ENCODE data around the gene LRRC8D. TPM values are rescaled to one million over a fixed set of nuclear protein-coding genes. Genes with fewer than 3 reads are reported as not detected.

Gene LRRC8D
- total and polyA plus RNA-seq, 2 of the 4 experiments (the other 2 are of a cell fraction): 34.1 to 35.3 TPM

GRCh38 chr1:89912073-89912472 is 91.2 kb downstream of the LRRC8D start:
- Histone ChIP-seq H4K91ac (ENCODE audit: insufficient read depth, low read depth, low read length) (peak overlapping the region; percentile 94; the same call in 1 of the 2 replicates), H2AK5ac (ENCODE audit: low read depth, low read length) (peak overlapping the region; percentile 99; the same call in 1 of the 2 replicates), H3K9me1 (ENCODE audit: insufficient read depth, low read length) (peaks cover 14% of the 10 kb centered on the region), H3K9ac (ENCODE audit: low read depth, low read length) (no peak overlapping the region), H2BK5ac (ENCODE audit: low read depth, low read length, poor library complexity, severe bottlenecking) (peak overlapping the region; percentile 92), H4K20me1 (ENCODE audit: insufficient read depth, low read length) (no peaks in the 10 kb centered on the region), H3K23ac (ENCODE audit: low read depth, low read length) (no peak overlapping the region; the same call in 1 of the 2 replicates), H2BK120ac (ENCODE audit: low read depth, low read length) (peak overlapping the region; percentile 93), H3K4me3 (ENCODE audit: insufficient read depth, low read depth, low read length) (no peak overlapping the region), H4K8ac (ENCODE audit: low read depth in 2 of 2, low read length in 2 of 2) (peak overlapping the region; percentile 79 to 86), H3K4ac (ENCODE audit: low read depth, low read length) (peak overlapping the region; percentile 93), H3K4me2 (ENCODE audit: low read depth, low read length) (peak overlapping the region; percentile 55; the same call in 1 of the 2 replicates), H3K56ac (ENCODE audit: extremely low read depth, insufficient read depth, low read length) (peak overlapping the region; percentile 45), H2BK15ac (ENCODE audit: low read depth, low read length) (peak overlapping the region; percentile 96; the same call in 2 of the 3 replicates), H2AFZ (replicated peaks; ENCODE audit: low read length, poor library complexity) (no peak overlapping the region), H3K9me3 (ENCODE audit: control insufficient read depth, insufficient read depth, low read length) (no peaks in the 10 kb centered on the region), H3K4me1 (ENCODE audit: control insufficient read depth, insufficient read depth, low read length) (peaks cover 28% of the 10 kb centered on the region), H3K27me3 (ENCODE audit: control insufficient read depth, insufficient read depth, low read length) (no peaks in the 10 kb centered on the region), H3K27ac (ENCODE audit: insufficient read depth, low read length) (no peak overlapping the region; the same call in 1 of the 2 replicates), H2BK20ac (ENCODE audit: low read depth, low read length) (peak overlapping the region; percentile 87), H3K18ac (ENCODE audit: low read depth, low read length) (peak overlapping the region; percentile 79), H2AK9ac (replicated peaks; ENCODE audit: low read depth, low read length, poor library complexity) (no peak overlapping the region), H4K5ac (ENCODE audit: low read depth, low read length) (no peak overlapping the region; the same call in 1 of the 2 replicates), H3K79me1 (ENCODE audit: low read depth in 1 of 2, low read length in 2 of 2) (peaks cover 23 to 44% of the 10 kb centered on the region in 2 experiments), H3K36me3 (ENCODE audit: control insufficient read depth, insufficient read depth, low read length) (no peaks in the 10 kb centered on the region; the same call in 1 of the 2 replicates), H3K14ac (replicated peaks; ENCODE audit: low read depth, low read length) (peak overlapping the region; percentile 66; the same call in 1 of the 2 replicates)
- WGBS, 2 experiments (ENCODE audit: extremely low coverage in 2 of 2, insufficient read length in 1 of 2): no CpG with 5 or more reads among the region's 1 CpG
- ChIA-PET POLR2A (ENCODE audit: unreplicated experiment) (no interaction called here), CTCF (no interaction called here)
- TF ChIP-seq MXI1 (IDR thresholded peaks at IDR 0.05; ENCODE audit: borderline replicate concordance, low read depth, low read length) (no peak), POLR2A (IDR thresholded peaks at IDR 0.05; ENCODE audit: low read depth, low read length) (no peak), CTCF (conservative IDR thresholded peaks at IDR 0.05; ENCODE audit: low read depth, low read length) (no peak), ELK1 (IDR thresholded peaks at IDR 0.05; ENCODE audit: borderline replicate concordance, low read depth, low read length) (no peak), FOS (IDR thresholded peaks at IDR 0.05; ENCODE audit: low read depth, low read length) (no peak)
- dilution Hi-C loops (cut with HindIII; ENCODE audit: low sequenced_read_pairs, unreplicated experiment) (no loop called here), in situ Hi-C loops (cut with MboI; ENCODE audit: low sequenced_read_pairs) (no loop called here), intact Hi-C loops (cut with micrococcal nuclease) (no loop called here)
- BruUV-seq (replicated peaks): no TSS peak
- ATAC-seq (ENCODE audit: low read depth) (no peak), DNase-seq (no peak)
